CD8-positive, alpha-beta memory T cell (primary cell): Measurements from ENCODE around the gene SLC35E4. TPM values are rescaled to one million over a fixed set of nuclear protein-coding genes. Genes with fewer than 3 reads are reported as not detected.
"Not testable (repeated sequence)": the region's sequence is repeated elsewhere in the genome, so short reads cannot be mapped to it uniquely, and the experiment has no call there.

Experiments
- CTCF ChIA-PET: fragments of 350-600 bp; sonication (Branson Sonifier 250); formaldehyde crosslinking; loops from one replicate; lab custom pipeline; 2021; ENCODE audit warnings: antibody characterized with exemption; lab: Charles Lee
- POLR2A ChIA-PET: fragments of 350-600 bp; sonication (Branson Sonifier 250); formaldehyde crosslinking; loops from one replicate; lab custom pipeline; 2021; ENCODE audit warnings: antibody characterized with exemption; lab: Charles Lee
- DNase-seq, 5 donors: peaks; one replicate each; pipeline versions ENCODE4 v3.0.0 to v3.0.0-alpha.2; 2020 to 2022; ENCODE audit warnings: mixed read lengths in 1 of 5
- H3K27ac ChIP-seq: one replicate; pipeline ENCODE4 v1.7.0; 2013; ENCODE audit warnings: low read depth, mild to moderate bottlenecking, low read length, moderate library complexity
- H3K27me3 ChIP-seq: 2 replicates; pipeline ENCODE4 v1.7.0; 2013; ENCODE audit warnings: low read length, mild to moderate bottlenecking; ENCODE audit not compliant: insufficient read depth, poor library complexity, severe bottlenecking
- H3K36me3 ChIP-seq: 2 replicates; pipeline ENCODE4 v1.7.0; 2013; ENCODE audit warnings: mild to moderate bottlenecking, low read length, moderate library complexity; ENCODE audit not compliant: insufficient read depth
- H3K4me1 ChIP-seq: 2 replicates; pipeline ENCODE4 v1.7.0; 2013; ENCODE audit warnings: mild to moderate bottlenecking, low read length, moderate library complexity; ENCODE audit not compliant: insufficient read depth
- H3K4me3 ChIP-seq: 2 replicates; pipeline ENCODE4 v1.7.0; 2013; ENCODE audit warnings: mild to moderate bottlenecking, low read length
- H3K9me3 ChIP-seq: 2 replicates; pipeline ENCODE4 v1.7.0; 2013; ENCODE audit warnings: mild to moderate bottlenecking, low read length
- H3K27ac Mint-ChIP-seq, 8 donors: one replicate each; pipeline ENCODE4 v1.8.0; 2020 to 2021; ENCODE audit warnings: mixed read lengths in 8 of 8, mild to moderate bottlenecking in 6 of 8, inconsistent platforms in 3 of 8, moderate library complexity in 3 of 8
- H3K27me3 Mint-ChIP-seq, 2 donors: one replicate each; pipeline ENCODE4 v1.8.0; 2020 to 2021; ENCODE audit warnings: mixed read lengths in 2 of 2, mild to moderate bottlenecking in 1 of 2, moderate library complexity in 1 of 2
- H3K36me3 Mint-ChIP-seq, 3 donors: one replicate each; pipeline ENCODE4 v1.8.0; 2020 to 2021; ENCODE audit warnings: mixed read lengths in 3 of 3, inconsistent platforms in 1 of 3, mild to moderate bottlenecking in 1 of 3
- H3K4me1 Mint-ChIP-seq, 3 donors: one replicate each; pipeline ENCODE4 v1.8.0; 2020 to 2021; ENCODE audit warnings: mixed read lengths in 3 of 3, inconsistent platforms in 1 of 3, mild to moderate bottlenecking in 1 of 3
- H3K4me3 Mint-ChIP-seq, 7 donors: one replicate each; pipeline ENCODE4 v1.8.0; 2020 to 2021; ENCODE audit warnings: mixed read lengths in 7 of 7, mild to moderate bottlenecking in 6 of 7, moderate library complexity in 4 of 7, inconsistent platforms in 2 of 7
- H3K9me3 Mint-ChIP-seq, 5 donors: one replicate each; pipeline ENCODE4 v1.8.0; 2020 to 2022; ENCODE audit warnings: mixed read lengths in 5 of 5, mild to moderate bottlenecking in 3 of 5, moderate library complexity in 2 of 5, inconsistent platforms in 1 of 5
- polyA plus RNA-seq: library from polyadenylated mRNA; unstranded; fragments of 300-500 nt; fragmentation: Illumina TruSeq; gene quantifications from one replicate; pipeline ENCODE4 v1.2.3, GENCODE V29; 2021
- total RNA-seq, 2 experiments: library from RNA; stranded (reverse); gene quantifications; one replicate each; pipeline ENCODE4 v1.2.3, GENCODE V29; 2021

Gene SLC35E4
- 1 to 10 TPM; 7.1 to 8.4 TPM for total RNA-seq
- polyA plus RNA-seq = 3.3 TPM

- Mint-ChIP-seq H3K9me3 (no peaks in the 10 kb centered on the region), H3K4me1 (peaks cover 18 to 30% (median 21%) of the 10 kb centered on the region in 3 donors), H3K27me3 (no peaks in the 10 kb centered on the region), H3K36me3 (peaks cover 0 to 5% (median 0%) of the 10 kb centered on the region in 3 donors), H3K27ac (peak within 1 kb of the TSS; percentile 92 to 98 (median 94)), H3K4me3 (peak within 1 kb of the TSS; percentile 85 to 96 (median 87))
- POLR2A ChIA-PET = interaction anchor here (0.5 to 2.5 kb wide), 11 partner anchors 32 to 450 kb away, joined by 3 to 11 read pairs (median 4); partner anchors contain the start of genes DUSP18, MORC2, PES1 and SMTN
- H3K4me1 ChIP-seq = peaks cover 35% of the 10 kb centered on the region
- H3K4me3 ChIP-seq = peak within 1 kb of the TSS; percentile 72
- no peaks in the 10 kb centered on the region for H3K27me3 ChIP-seq
- CTCF ChIA-PET = interaction anchor here (0.6 to 4.5 kb wide), 30 partner anchors 9 to 1101 kb away, joined by 3 to 48 read pairs (median 5); partner anchors contain the start of genes DUSP18, MORC2, PES1 and RNF185
- no peaks in the 10 kb centered on the region for H3K9me3 ChIP-seq
- H3K27ac ChIP-seq = peak within 1 kb of the TSS; percentile 69
- H3K36me3 ChIP-seq = no peaks in the 10 kb centered on the region
- peak; percentile 91 to 95 (median 94) for DNase-seq
Measured at GRCh38 chr22:30635273-30636225, at the start of gene SLC35E4. SLC35E4 (plus strand) TSS chr22:30635781; CDS start chr22:30636451, 670 bp downstream.

GRCh38 chr22:30586414-30586813, 49.2 kb upstream of the SLC35E4 start:
- Mint-ChIP-seq H3K4me3 (peak overlapping the region in 1 of 7 donors; percentile 60), H3K27me3 (no peaks in the 10 kb centered on the region), H3K9me3 (no peaks in the 10 kb centered on the region), H3K36me3 (peaks cover 17 to 83% (median 23%) of the 10 kb centered on the region in 3 donors), H3K4me1 (peaks cover 0 to 13% (median 0%) of the 10 kb centered on the region in 3 donors), H3K27ac (peak overlapping the region in 1 of 8 donors; percentile 29)
- ChIA-PET CTCF (no interaction called here), POLR2A (interaction anchor here (0.6 kb wide), 1 partner anchor 533 kb away, joined by 4 read pairs; no protein-coding TSS in a partner anchor)
- H3K4me1 ChIP-seq = peaks cover 10% of the 10 kb centered on the region
- no peak overlapping the region for H3K27ac ChIP-seq
- H3K4me3 ChIP-seq = no peak overlapping the region
- H3K36me3 ChIP-seq = peaks cover 67% of the 10 kb centered on the region
- no peaks in the 10 kb centered on the region for H3K9me3 ChIP-seq
- no peak for DNase-seq
- no peaks in the 10 kb centered on the region for H3K27me3 ChIP-seq

- Histone ChIP-seq H3K4me3 (peak overlapping the region; percentile 86), H3K27me3 (no peaks in the 10 kb centered on the region), H3K36me3 (peaks cover 25% of the 10 kb centered on the region), H3K27ac (peak overlapping the region; percentile 82), H3K9me3 (no peaks in the 10 kb centered on the region), H3K4me1 (peaks cover 10% of the 10 kb centered on the region)
- Mint-ChIP-seq H3K27me3 (peaks cover 0 to 10% of the 10 kb centered on the region in 2 donors), H3K9me3 (no peaks in the 10 kb centered on the region), H3K36me3 (peaks cover 11 to 36% (median 15%) of the 10 kb centered on the region in 3 donors), H3K27ac (no peak overlapping the region), H3K4me1 (peaks cover 0 to 13% (median 0%) of the 10 kb centered on the region in 3 donors), H3K4me3 (no peak overlapping the region)
- ChIA-PET CTCF (interaction anchor here (1.0 to 1.9 kb wide), 2 partner anchors 12 to 44 kb away, joined by 3 to 7 read pairs; partner anchors contain the start of gene SLC35E4), POLR2A (interaction anchor here (1.0 to 1.4 kb wide), 2 partner anchors 44 to 378 kb away, joined by 4 to 7 read pairs; partner anchors contain the start of genes MORC2, SLC35E4 and TUG1)
- DNase-seq = no peak
Measured at GRCh38 chr22:30591191-30591587, 44.4 kb upstream of the SLC35E4 start.

- peaks cover 10% of the 10 kb centered on the region for H3K4me1 ChIP-seq
- Mint-ChIP-seq H3K36me3 (peaks cover 6 to 30% (median 12%) of the 10 kb centered on the region in 3 donors), H3K27me3 (peaks cover 0 to 10% of the 10 kb centered on the region in 2 donors), H3K4me1 (peaks cover 0 to 13% (median 0%) of the 10 kb centered on the region in 3 donors), H3K4me3 (no peak within 1 kb of the TSS), H3K9me3 (no peaks in the 10 kb centered on the region), H3K27ac (no peak within 1 kb of the TSS)
- ChIA-PET POLR2A (interaction anchor here (0.8 to 1.4 kb wide), 3 partner anchors 43 to 1070 kb away, joined by 3 to 7 read pairs (median 4); partner anchors contain the start of genes MORC2, PISD, SLC35E4 and TUG1), CTCF (interaction anchor here (1.0 to 1.9 kb wide), 3 partner anchors 11 to 43 kb away, joined by 3 to 7 read pairs (median 5); partner anchors contain the start of genes SLC35E4 and TCN2)
- H3K36me3 ChIP-seq = peaks cover 19% of the 10 kb centered on the region
- no peaks in the 10 kb centered on the region for H3K27me3 ChIP-seq
- H3K27ac ChIP-seq = peak within 1 kb of the TSS; percentile 82
- peak within 1 kb of the TSS; percentile 86 for H3K4me3 ChIP-seq
- DNase-seq = peak; percentile 88 to 97 (median 96)
- H3K9me3 ChIP-seq = no peaks in the 10 kb centered on the region
Measured at GRCh38 chr22:30591588-30592359, 43.8 kb upstream of the SLC35E4 start, which contains the start of gene PES1. PES1 (minus strand) TSS chr22:30591910; CDS start chr22:30591833, 77 bp downstream.

GRCh38 chr22:30592360-30592713, 43.2 kb upstream of the SLC35E4 start:
- peak overlapping the region; percentile 86 for H3K4me3 ChIP-seq
- peaks cover 2 to 25% (median 8%) of the 10 kb centered on the region in 3 donors for H3K36me3 Mint-ChIP-seq
- not testable (repeated sequence) for H3K9me3 Mint-ChIP-seq

GRCh38 chr22:30596199-30596598, 39.4 kb upstream of the SLC35E4 start:
- no peak for DNase-seq
- peaks cover 0 to 15% of the 10 kb centered on the region in 2 donors for H3K27me3 Mint-ChIP-seq
- H3K4me1 Mint-ChIP-seq = no peaks in the 10 kb centered on the region
- H3K36me3 Mint-ChIP-seq = no peaks in the 10 kb centered on the region
- H3K4me3 ChIP-seq = no peak overlapping the region
- H3K27me3 ChIP-seq = no peaks in the 10 kb centered on the region
- no peak overlapping the region for H3K4me3 Mint-ChIP-seq
- no peaks in the 10 kb centered on the region for H3K9me3 ChIP-seq
- H3K27ac ChIP-seq = no peak overlapping the region
- H3K9me3 Mint-ChIP-seq = no peaks in the 10 kb centered on the region
- no peaks in the 10 kb centered on the region for H3K36me3 ChIP-seq
- no peak overlapping the region for H3K27ac Mint-ChIP-seq
- CTCF ChIA-PET = interaction anchor here (0.8 kb wide), 1 partner anchor 10 kb away, joined by 3 read pairs; no protein-coding TSS in a partner anchor
- H3K4me1 ChIP-seq = peaks cover under 1% of the 10 kb centered on the region
- POLR2A ChIA-PET = no interaction called here

More at GRCh38 chr22:30592360-30592713, 43.2 kb upstream of the SLC35E4 start:
- not testable (repeated sequence) for H3K27ac Mint-ChIP-seq, H3K4me1 ChIP-seq, H3K27me3 ChIP-seq, H3K4me3 Mint-ChIP-seq, DNase-seq, H3K9me3 ChIP-seq
- H3K36me3 ChIP-seq = peaks cover 13% of the 10 kb centered on the region
- POLR2A ChIA-PET = interaction anchor here (0.7 to 1.4 kb wide), 3 partner anchors 377 to 1070 kb away, joined by 3 to 4 read pairs (median 4); partner anchors contain the start of genes MORC2, PISD and TUG1
- peak overlapping the region; percentile 82 for H3K27ac ChIP-seq
- H3K27me3 Mint-ChIP-seq = peaks cover 0 to 13% of the 10 kb centered on the region in 2 donors
- CTCF ChIA-PET = interaction anchor here (1.0 to 1.3 kb wide), 2 partner anchors 14 to 15 kb away, joined by 3 to 5 read pairs; partner anchors contain the start of gene TCN2
- H3K4me1 Mint-ChIP-seq = peaks cover 0 to 13% (median 0%) of the 10 kb centered on the region in 3 donors

GRCh38 chr22:30596886-30597285, 38.7 kb upstream of the SLC35E4 start:
- CTCF ChIA-PET = no interaction called here
- no peak overlapping the region for H3K27ac ChIP-seq
- no peaks in the 10 kb centered on the region for H3K9me3 ChIP-seq
- no peak overlapping the region for H3K4me3 ChIP-seq
- Mint-ChIP-seq H3K27ac (no peak overlapping the region), H3K4me1 (no peaks in the 10 kb centered on the region), H3K36me3 (no peaks in the 10 kb centered on the region), H3K4me3 (no peak overlapping the region), H3K9me3 (no peaks in the 10 kb centered on the region), H3K27me3 (peaks cover 0 to 15% of the 10 kb centered on the region in 2 donors)
- no peaks in the 10 kb centered on the region for H3K4me1 ChIP-seq
- no peaks in the 10 kb centered on the region for H3K36me3 ChIP-seq
- H3K27me3 ChIP-seq = no peaks in the 10 kb centered on the region
- no peak for DNase-seq
- POLR2A ChIA-PET = no interaction called here
